Esophagus muscularis mucosa (tissue), 4 donors: ENCODE results near the gene ACSM5.
A peak's percentile ranks its signal among the peaks of the same experiment; 100 is the strongest.

ENCODE experiments used
- EP300 ChIP-seq: sonication (generic); formaldehyde crosslinking; IDR thresholded peaks from one replicate; pipeline ENCODE4 v1.6.1; 2017; ENCODE audit warnings: antibody characterized with exemption
- POLR2A ChIP-seq: fragments of 450-650 bp; IDR thresholded peaks from one replicate; pipeline ENCODE4 v1.6.1; 2017; ENCODE audit warnings: antibody characterized with exemption, moderate library complexity, mild to moderate bottlenecking, low read depth
- POLR2AphosphoS5 ChIP-seq, 2 donors: sonication (generic); formaldehyde crosslinking; IDR thresholded peaks; one replicate each; pipeline ENCODE4 v1.6.1; 2017; ENCODE audit warnings: antibody characterized with exemption in 2 of 2
- TF ChIP-seq, protein P1 (sequence below), 3 experiments: fragments of 200-600 bp in 2 of 3; fragments of 450-650 bp in 1 of 3; sonication (generic) in 2 of 3; IDR thresholded peaks; one replicate each; pipeline ENCODE4 v1.5.1; 2017 to 2019; ENCODE audit warnings: antibody characterized with exemption in 3 of 3, mild to moderate bottlenecking in 2 of 3, moderate library complexity in 1 of 3

DNA sequence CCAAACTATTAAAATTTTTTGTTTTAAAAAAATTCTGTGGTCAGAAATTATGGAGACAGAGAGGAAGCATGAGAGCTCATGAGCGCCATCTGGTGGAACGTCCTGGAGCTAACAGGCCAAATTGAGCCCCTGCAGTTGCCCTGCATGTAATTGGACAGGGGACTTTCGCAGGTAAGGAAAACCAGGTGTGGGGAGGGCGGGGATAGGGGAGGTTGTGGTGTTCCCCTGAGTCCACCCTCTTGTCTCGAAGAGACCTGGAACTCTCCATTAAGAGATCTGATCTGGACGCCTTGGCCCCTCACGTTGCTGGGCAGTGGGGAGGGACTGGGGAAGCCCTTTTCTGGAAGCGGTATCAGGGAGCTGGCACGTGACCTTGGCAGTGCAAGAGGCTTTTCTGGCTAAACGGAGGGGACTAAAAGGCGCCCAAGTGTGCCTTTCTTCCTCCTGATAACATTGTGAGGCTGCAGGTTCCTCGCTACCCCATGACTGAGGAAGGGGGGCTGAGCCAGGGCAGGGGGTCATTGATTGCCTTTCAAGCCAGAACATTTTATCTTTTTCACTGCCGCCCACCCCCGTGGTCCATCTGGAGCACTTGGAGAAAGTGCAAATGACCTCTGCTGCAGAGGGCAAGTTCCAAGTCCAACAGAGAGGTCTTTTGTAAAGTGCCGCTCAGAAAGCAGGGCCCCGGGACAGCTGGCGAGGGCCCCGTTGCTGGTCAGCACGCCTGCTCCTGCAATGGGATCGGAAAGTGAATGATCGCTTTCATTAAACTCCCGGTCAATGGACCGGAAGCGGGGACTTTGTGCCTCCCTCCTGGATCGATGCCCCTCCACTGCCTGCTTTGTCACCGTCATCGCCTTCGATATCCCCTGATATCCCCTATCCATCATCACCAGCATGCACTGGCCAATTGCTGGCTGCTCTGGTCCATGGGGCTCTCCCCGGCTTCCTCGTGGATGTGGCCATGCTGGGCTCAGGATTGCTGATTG, 23.2 kb upstream of the ACSM5 start:
- TF ChIP-seq POLR2A (no peak), POLR2AphosphoS5 (IDR thresholded peaks at IDR 0.05) (no peak), EP300 (no peak)
- TF ChIP-seq, protein P1, sequence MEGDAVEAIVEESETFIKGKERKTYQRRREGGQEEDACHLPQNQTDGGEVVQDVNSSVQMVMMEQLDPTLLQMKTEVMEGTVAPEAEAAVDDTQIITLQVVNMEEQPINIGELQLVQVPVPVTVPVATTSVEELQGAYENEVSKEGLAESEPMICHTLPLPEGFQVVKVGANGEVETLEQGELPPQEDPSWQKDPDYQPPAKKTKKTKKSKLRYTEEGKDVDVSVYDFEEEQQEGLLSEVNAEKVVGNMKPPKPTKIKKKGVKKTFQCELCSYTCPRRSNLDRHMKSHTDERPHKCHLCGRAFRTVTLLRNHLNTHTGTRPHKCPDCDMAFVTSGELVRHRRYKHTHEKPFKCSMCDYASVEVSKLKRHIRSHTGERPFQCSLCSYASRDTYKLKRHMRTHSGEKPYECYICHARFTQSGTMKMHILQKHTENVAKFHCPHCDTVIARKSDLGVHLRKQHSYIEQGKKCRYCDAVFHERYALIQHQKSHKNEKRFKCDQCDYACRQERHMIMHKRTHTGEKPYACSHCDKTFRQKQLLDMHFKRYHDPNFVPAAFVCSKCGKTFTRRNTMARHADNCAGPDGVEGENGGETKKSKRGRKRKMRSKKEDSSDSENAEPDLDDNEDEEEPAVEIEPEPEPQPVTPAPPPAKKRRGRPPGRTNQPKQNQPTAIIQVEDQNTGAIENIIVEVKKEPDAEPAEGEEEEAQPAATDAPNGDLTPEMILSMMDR (IDR thresholded peaks at IDR 0.05): peak; percentile 59 to 87 (median 73)
